Ishikawa (cell line): ENCODE data around the gene USP49.

ENCODE experiments used
- CEBPB ChIP-seq: IDR thresholded peaks from 2 replicates; pipeline ENCODE4 v1.6.1; 2012
- CREB1 ChIP-seq: IDR thresholded peaks from 2 replicates; pipeline ENCODE4 v1.6.1; 2012; ENCODE audit warnings: low read depth
- EGR1 ChIP-seq: IDR thresholded peaks from 2 replicates; pipeline ENCODE4 v1.6.1; 2012
- EP300 ChIP-seq: IDR thresholded peaks from 2 replicates; pipeline ENCODE4 v1.6.1; 2012; ENCODE audit warnings: borderline replicate concordance
- FOXM1 ChIP-seq: IDR thresholded peaks from 2 replicates; pipeline ENCODE4 v1.6.1; 2012; ENCODE audit warnings: low read depth, borderline replicate concordance
- NFIC ChIP-seq: IDR thresholded peaks from 2 replicates; pipeline ENCODE4 v1.6.1; 2012
- RAD21 ChIP-seq: IDR thresholded peaks from 2 replicates; pipeline ENCODE4 v1.6.1; 2012; ENCODE audit warnings: low read depth
- TAF1 ChIP-seq: IDR thresholded peaks from 2 replicates; pipeline ENCODE4 v1.6.1; 2012; ENCODE audit warnings: low read depth, mild to moderate bottlenecking
- TCF12 ChIP-seq: IDR thresholded peaks from 2 replicates; pipeline ENCODE4 v1.6.1; 2012; ENCODE audit warnings: low read depth
- TEAD4 ChIP-seq: IDR thresholded peaks from 2 replicates; pipeline ENCODE4 v1.6.1; 2012
- USF1 ChIP-seq: IDR thresholded peaks from 2 replicates; pipeline ENCODE4 v1.6.1; 2012
- YY1 ChIP-seq: IDR thresholded peaks from 2 replicates; pipeline ENCODE4 v1.6.1; 2012; ENCODE audit warnings: low read depth
- ZBTB7A ChIP-seq: IDR thresholded peaks from 2 replicates; pipeline ENCODE4 v1.6.1; 2012; ENCODE audit warnings: low read depth
- TF ChIP-seq, protein P1 (sequence below): IDR thresholded peaks from 2 replicates; pipeline ENCODE4 v1.6.1; 2012
- TF ChIP-seq, protein P2 (sequence below): IDR thresholded peaks from 2 replicates; pipeline ENCODE4 v1.6.1; 2012; ENCODE audit warnings: low read depth, mild to moderate bottlenecking

USP49 gene

DNA sequence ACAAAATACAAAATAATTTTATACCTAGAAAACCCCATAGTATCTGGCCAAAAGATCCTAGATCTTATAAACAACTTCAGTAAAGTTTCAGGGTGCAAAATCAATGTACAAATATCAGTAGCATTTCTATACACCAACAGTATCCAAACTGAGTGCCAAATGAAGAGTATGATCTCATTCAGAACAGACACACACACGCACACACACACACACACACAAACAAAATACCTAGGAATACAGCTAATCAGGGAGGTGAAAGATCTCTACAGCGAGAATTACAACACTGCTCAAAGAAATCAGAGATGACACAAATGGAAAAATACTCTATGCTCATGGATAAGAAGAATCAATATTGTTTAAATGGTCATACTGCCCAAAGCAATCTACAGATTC lies 58.5 kb downstream of the USP49 start:
- TF ChIP-seq YY1 (no peak), RAD21 (no peak), NFIC (no peak), TEAD4 (no peak), EGR1 (no peak), CEBPB (no peak), TCF12 (no peak), USF1 (no peak), ZBTB7A (no peak), FOXM1 (no peak), TAF1 (no peak)
- TF ChIP-seq, protein P1, sequence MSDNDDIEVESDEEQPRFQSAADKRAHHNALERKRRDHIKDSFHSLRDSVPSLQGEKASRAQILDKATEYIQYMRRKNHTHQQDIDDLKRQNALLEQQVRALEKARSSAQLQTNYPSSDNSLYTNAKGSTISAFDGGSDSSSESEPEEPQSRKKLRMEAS = no peak

GRCh38 chr6:41836022-41836659 lies 59.0 kb downstream of the USP49 start:
- TF ChIP-seq CEBPB (no peak), EP300 (no peak), TAF1 (no peak), ZBTB7A (no peak)

- no peak for TF ChIP-seq TAF1
- TF ChIP-seq, protein P2, sequence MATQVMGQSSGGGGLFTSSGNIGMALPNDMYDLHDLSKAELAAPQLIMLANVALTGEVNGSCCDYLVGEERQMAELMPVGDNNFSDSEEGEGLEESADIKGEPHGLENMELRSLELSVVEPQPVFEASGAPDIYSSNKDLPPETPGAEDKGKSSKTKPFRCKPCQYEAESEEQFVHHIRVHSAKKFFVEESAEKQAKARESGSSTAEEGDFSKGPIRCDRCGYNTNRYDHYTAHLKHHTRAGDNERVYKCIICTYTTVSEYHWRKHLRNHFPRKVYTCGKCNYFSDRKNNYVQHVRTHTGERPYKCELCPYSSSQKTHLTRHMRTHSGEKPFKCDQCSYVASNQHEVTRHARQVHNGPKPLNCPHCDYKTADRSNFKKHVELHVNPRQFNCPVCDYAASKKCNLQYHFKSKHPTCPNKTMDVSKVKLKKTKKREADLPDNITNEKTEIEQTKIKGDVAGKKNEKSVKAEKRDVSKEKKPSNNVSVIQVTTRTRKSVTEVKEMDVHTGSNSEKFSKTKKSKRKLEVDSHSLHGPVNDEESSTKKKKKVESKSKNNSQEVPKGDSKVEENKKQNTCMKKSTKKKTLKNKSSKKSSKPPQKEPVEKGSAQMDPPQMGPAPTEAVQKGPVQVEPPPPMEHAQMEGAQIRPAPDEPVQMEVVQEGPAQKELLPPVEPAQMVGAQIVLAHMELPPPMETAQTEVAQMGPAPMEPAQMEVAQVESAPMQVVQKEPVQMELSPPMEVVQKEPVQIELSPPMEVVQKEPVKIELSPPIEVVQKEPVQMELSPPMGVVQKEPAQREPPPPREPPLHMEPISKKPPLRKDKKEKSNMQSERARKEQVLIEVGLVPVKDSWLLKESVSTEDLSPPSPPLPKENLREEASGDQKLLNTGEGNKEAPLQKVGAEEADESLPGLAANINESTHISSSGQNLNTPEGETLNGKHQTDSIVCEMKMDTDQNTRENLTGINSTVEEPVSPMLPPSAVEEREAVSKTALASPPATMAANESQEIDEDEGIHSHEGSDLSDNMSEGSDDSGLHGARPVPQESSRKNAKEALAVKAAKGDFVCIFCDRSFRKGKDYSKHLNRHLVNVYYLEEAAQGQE = no peak
- no peak for TF ChIP-seq RAD21
- TF ChIP-seq NFIC = no peak
- TF ChIP-seq YY1 = no peak
- TF ChIP-seq CEBPB = no peak
- TF ChIP-seq TCF12 = no peak
- no peak for TF ChIP-seq EP300
- no peak for TF ChIP-seq CREB1
- TF ChIP-seq FOXM1 = no peak
- TF ChIP-seq ZBTB7A = no peak
- TF ChIP-seq USF1 = no peak
- no peak for TF ChIP-seq EGR1
- TF ChIP-seq, protein P1 = no peak
These were observed 62.9 kb downstream of the USP49 start for GRCh38 chr6:41832263-41832662.

DNA sequence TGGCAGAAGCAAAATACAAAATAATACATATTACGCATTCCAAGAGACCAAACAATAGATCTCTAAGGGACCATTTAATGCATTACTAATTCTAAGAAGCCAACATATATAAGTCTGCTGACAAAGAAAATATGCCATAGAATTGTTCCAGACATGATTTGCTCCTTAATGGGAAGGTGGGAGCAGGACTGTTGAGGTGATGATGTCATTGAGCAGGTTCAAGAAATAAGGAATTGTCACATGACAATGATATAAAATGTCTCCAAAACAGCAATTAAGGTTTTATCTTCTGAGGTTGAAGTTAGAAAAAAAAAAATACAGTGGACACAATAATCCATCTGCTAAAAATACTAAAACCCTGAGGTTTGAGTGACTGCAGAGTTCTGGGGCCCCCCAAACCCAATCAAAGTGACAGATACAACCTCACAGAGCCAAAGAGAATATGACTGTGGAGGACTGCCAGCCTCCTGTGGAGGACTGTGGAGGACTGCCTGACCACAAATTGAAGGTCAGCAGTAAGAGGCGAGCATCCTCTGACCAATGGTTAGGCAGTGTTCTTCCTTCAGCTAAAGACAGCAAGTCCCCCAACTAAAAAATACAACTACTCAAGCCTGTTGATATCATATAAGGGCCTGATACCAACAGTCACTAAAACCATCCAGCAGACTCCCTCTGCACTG lies 68.7 kb downstream of the USP49 start:
- TF ChIP-seq CEBPB (no peak), EP300 (no peak), EGR1 (no peak), FOXM1 (no peak), TEAD4 (no peak), TCF12 (no peak)
- TF ChIP-seq, protein P2 = no peak

DNA sequence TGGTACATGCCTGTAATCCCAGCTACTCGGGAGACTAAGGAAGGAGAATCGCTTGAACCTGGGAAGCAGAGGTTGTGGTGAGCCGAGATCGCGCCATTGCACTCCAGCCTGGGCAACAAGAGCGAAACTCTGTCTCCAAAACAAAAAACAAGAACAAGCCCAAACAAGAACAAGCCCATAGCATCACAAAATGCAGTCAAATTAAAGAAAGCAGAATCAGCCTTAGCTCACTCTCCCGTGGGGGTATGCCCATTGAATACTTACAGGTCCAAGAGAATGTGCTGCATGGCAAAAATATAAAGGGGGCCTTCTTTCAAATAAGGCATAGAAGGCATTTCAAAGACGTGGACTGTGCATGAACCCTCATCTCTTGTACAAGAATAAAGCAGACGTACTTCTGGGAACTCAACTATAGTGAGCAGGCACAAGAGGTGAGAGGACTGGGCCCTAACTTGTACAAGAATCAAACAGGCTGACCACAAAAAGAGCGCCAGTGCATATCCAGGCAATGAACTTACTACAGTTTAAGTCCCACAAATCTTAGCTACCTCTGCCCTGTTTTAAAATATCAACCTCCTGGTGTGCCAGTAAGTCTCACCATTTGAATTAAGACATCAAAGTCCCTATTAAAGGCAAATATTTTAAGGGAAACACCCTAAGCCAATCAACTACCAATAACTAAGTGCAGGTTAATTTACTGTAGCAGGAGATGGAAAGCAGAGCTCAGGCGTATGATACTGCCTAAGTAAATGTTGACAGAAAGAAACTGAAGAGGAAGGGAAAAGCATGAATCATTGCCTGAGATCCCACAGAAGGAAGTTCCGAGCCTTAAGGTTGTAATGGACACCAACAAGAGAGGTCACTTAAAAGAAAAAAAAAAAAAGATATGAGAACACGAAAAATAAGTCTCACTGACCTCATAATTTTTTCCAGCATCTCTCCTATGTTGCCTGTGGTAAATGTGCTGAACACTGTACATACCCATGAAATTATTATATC lies 70.3 kb downstream of the USP49 start:
- TF ChIP-seq TCF12 (no peak), FOXM1 (no peak), NFIC (no peak), EGR1 (no peak), CEBPB (no peak), TEAD4 (no peak), ZBTB7A (no peak), TAF1 (no peak), YY1 (no peak), RAD21 (no peak)
